Measurements from ENCODE around the gene FOSL2. TPM values are rescaled to one million over a fixed set of nuclear protein-coding genes. Genes with fewer than 3 reads are reported as not detected.

The FOSL2 gene
- total and polyA plus RNA-seq, 2 donors (not counting 1 experiment from before 2014, with no cell fraction given): 2.5 to 37.7 TPM

DNA sequence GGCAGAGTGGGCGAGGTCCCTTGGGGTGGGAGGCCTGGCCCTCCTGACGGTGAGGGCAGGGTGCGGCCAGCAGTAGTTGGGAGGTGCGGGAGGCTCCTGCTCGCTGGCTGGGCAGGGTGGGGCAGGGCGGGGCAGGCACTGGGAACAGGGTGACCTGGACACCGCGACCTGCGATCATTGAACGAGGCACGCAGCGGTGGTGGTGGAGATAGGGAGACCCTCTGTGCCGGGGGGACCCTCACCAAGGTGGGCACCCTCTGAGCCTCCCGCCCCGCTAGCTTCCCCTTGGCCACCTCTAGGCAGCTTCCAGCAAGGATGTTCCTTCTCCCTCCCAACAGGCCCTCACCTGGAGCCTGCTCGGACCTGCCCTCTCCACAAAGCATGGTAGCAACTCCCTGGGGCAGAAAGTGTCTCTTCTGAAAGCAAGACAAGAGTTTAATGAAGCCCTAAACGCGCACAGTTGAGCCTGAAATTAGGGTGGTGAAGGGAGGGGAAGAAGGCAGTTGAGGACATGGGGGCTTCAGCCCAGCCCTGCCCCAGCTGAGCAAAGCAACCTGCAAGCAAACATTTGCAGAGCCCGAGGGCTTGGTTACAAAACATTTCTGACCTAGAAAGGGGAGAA lies 15.4 kb upstream of the FOSL2 start:
- Mint-ChIP-seq H3K27me3 (peaks cover 8% of the 10 kb centered on the region), H3K27ac (no peak overlapping the region), H3K4me3 (no peak overlapping the region), H3K4me1 (peaks cover 8% of the 10 kb centered on the region), H3K9me3 (ENCODE audit: insufficient read depth) (no peaks in the 10 kb centered on the region)
- 97% methylated on average over 14 of the region's 19 CpGs for WGBS (ENCODE audit: insufficient coverage)
- H3K36me3 ChIP-seq (replicated peaks in 1 of 2; ENCODE audit: control extremely low read depth in 1 of 2, control insufficient read depth in 1 of 2, extremely low read depth in 1 of 2, insufficient read depth in 2 of 2, low read length in 1 of 2): no peaks in the 10 kb centered on the region
- peaks cover 0 to 10% of the 10 kb centered on the region in 2 donors for H3K4me1 ChIP-seq (ENCODE audit: control insufficient read depth in 2 of 2, insufficient read depth in 2 of 2, low read length in 2 of 2)
- H3K4me2 ChIP-seq (replicated peaks; ENCODE audit: low read depth, low read length, poor library complexity, severe bottlenecking): no peak overlapping the region
- no peak overlapping the region for H2AFZ ChIP-seq (ENCODE audit: insufficient read depth, low read depth, low read length, poor library complexity, severe bottlenecking)
- H3K27me3 ChIP-seq (replicated peaks in 1 of 4; ENCODE audit: control extremely low read depth in 1 of 4, control insufficient read depth in 3 of 4, insufficient read depth in 4 of 4, low read length in 3 of 4): no peaks in the 10 kb centered on the region
- H3K79me2 ChIP-seq (ENCODE audit: control insufficient read depth, insufficient read depth, low read length): no peaks in the 10 kb centered on the region
- no peak overlapping the region for H3K27ac ChIP-seq (ENCODE audit: low read length in 2 of 2)
- no peaks in the 10 kb centered on the region for H4K20me1 ChIP-seq (ENCODE audit: control insufficient read depth, insufficient read depth, low read length, poor library complexity, severe bottlenecking)
- intact Hi-C loops (cut with micrococcal nuclease): no loop called here
- no peak overlapping the region for H3K4me3 ChIP-seq (ENCODE audit: control extremely low read depth in 1 of 5, extremely low read depth in 1 of 5, insufficient read depth in 1 of 5, low read depth in 2 of 5, low read length in 4 of 5)
- ChIA-PET CTCF (no interaction called here), POLR2A (no interaction called here)
- H3K9ac ChIP-seq (ENCODE audit: low read length): no peak overlapping the region
- ATAC-seq (ENCODE audit: low read depth) (no peak), DNase-seq (no peak)
- no peaks in the 10 kb centered on the region for H3K9me3 ChIP-seq (ENCODE audit: control extremely low read depth in 1 of 3, control insufficient read depth in 2 of 3, insufficient read depth in 1 of 3, low read length in 2 of 3)
- no peak for TF ChIP-seq EZH2 (IDR thresholded peaks at IDR 0.05; ENCODE audit: borderline replicate concordance, insufficient read depth, low read depth, low read length, poor library complexity, severe bottlenecking)
- TF ChIP-seq, protein P1, sequence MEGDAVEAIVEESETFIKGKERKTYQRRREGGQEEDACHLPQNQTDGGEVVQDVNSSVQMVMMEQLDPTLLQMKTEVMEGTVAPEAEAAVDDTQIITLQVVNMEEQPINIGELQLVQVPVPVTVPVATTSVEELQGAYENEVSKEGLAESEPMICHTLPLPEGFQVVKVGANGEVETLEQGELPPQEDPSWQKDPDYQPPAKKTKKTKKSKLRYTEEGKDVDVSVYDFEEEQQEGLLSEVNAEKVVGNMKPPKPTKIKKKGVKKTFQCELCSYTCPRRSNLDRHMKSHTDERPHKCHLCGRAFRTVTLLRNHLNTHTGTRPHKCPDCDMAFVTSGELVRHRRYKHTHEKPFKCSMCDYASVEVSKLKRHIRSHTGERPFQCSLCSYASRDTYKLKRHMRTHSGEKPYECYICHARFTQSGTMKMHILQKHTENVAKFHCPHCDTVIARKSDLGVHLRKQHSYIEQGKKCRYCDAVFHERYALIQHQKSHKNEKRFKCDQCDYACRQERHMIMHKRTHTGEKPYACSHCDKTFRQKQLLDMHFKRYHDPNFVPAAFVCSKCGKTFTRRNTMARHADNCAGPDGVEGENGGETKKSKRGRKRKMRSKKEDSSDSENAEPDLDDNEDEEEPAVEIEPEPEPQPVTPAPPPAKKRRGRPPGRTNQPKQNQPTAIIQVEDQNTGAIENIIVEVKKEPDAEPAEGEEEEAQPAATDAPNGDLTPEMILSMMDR (IDR thresholded peaks at IDR 0.05): no peak

- peaks cover 0 to 10% of the 10 kb centered on the region in 2 donors for H3K4me1 ChIP-seq (ENCODE audit: control insufficient read depth in 2 of 2, insufficient read depth in 2 of 2, low read length in 2 of 2)
- ATAC-seq (ENCODE audit: low read depth) (no peak), DNase-seq (no peak)
- no peaks in the 10 kb centered on the region for H3K9me3 ChIP-seq (ENCODE audit: control extremely low read depth in 1 of 3, control insufficient read depth in 2 of 3, insufficient read depth in 1 of 3, low read length in 2 of 3)
- Mint-ChIP-seq H3K9me3 (ENCODE audit: insufficient read depth) (no peaks in the 10 kb centered on the region), H3K27me3 (peaks cover 10% of the 10 kb centered on the region), H3K4me3 (no peak overlapping the region), H3K4me1 (peaks cover 8% of the 10 kb centered on the region), H3K27ac (no peak overlapping the region)
- H3K27me3 ChIP-seq (replicated peaks in 1 of 4; ENCODE audit: control extremely low read depth in 1 of 4, control insufficient read depth in 3 of 4, insufficient read depth in 4 of 4, low read length in 3 of 4): no peaks in the 10 kb centered on the region
- no peak overlapping the region for H3K9ac ChIP-seq (ENCODE audit: low read length)
- H3K4me2 ChIP-seq (replicated peaks; ENCODE audit: low read depth, low read length, poor library complexity, severe bottlenecking): no peak overlapping the region
- WGBS (ENCODE audit: insufficient coverage): 69% methylated on average over 9 of the region's 9 CpGs
- POLR2A ChIA-PET: interaction anchor here (0.6 kb wide), 1 partner anchor 13 kb away, joined by 3 read pairs; no protein-coding TSS in a partner anchor
- no peaks in the 10 kb centered on the region for H3K79me2 ChIP-seq (ENCODE audit: control insufficient read depth, insufficient read depth, low read length)
- H3K4me3 ChIP-seq (ENCODE audit: control extremely low read depth in 1 of 5, extremely low read depth in 1 of 5, insufficient read depth in 1 of 5, low read depth in 2 of 5, low read length in 4 of 5): no peak overlapping the region
- no peak overlapping the region for H3K27ac ChIP-seq (ENCODE audit: low read length in 2 of 2)
- no peaks in the 10 kb centered on the region for H3K36me3 ChIP-seq (replicated peaks in 1 of 2; ENCODE audit: control extremely low read depth in 1 of 2, control insufficient read depth in 1 of 2, extremely low read depth in 1 of 2, insufficient read depth in 2 of 2, low read length in 1 of 2)
- TF ChIP-seq, protein P1 (IDR thresholded peaks at IDR 0.05): no peak
- no peak for TF ChIP-seq EZH2 (IDR thresholded peaks at IDR 0.05; ENCODE audit: borderline replicate concordance, insufficient read depth, low read depth, low read length, poor library complexity, severe bottlenecking)
- CTCF ChIA-PET: no interaction called here
- no peaks in the 10 kb centered on the region for H4K20me1 ChIP-seq (ENCODE audit: control insufficient read depth, insufficient read depth, low read length, poor library complexity, severe bottlenecking)
- intact Hi-C loops (cut with micrococcal nuclease): no loop called here
- no peak overlapping the region for H2AFZ ChIP-seq (ENCODE audit: insufficient read depth, low read depth, low read length, poor library complexity, severe bottlenecking)
Observed at GRCh38 chr2:28377984-28378678, 14.5 kb upstream of the FOSL2 start.
